Fibroblast of lung (primary cell): Measurements from ENCODE around the gene PCED1A. TPM values are rescaled to one million over a fixed set of nuclear protein-coding genes. Genes with fewer than 3 reads are reported as not detected.

ENCODE experiments used
- DNase-seq, 2 donors: peaks; one replicate each; pipeline versions ENCODE4 v3.0.0 to v3.0.0-alpha.2; 2010; ENCODE audit warnings: low read depth in 2 of 2
- H2AFZ ChIP-seq: 2 replicates; pipeline ENCODE4 v1.5.1; 2012; ENCODE audit warnings: low read length, control low read depth, inconsistent platforms
- H3K27ac ChIP-seq: 2 replicates; pipeline ENCODE4 v1.5.1; 2011; ENCODE audit warnings: low read length, control low read depth; ENCODE audit not compliant: insufficient read depth
- H3K27me3 ChIP-seq: 2 replicates; pipeline ENCODE4 v1.5.1; 2011; ENCODE audit warnings: mild to moderate bottlenecking, low read length; ENCODE audit not compliant: control insufficient read depth, insufficient read depth
- H3K36me3 ChIP-seq: 2 replicates; pipeline ENCODE4 v1.5.1; 2011; ENCODE audit warnings: low read length; ENCODE audit not compliant: control insufficient read depth, insufficient read depth
- H3K4me1 ChIP-seq: 2 replicates; pipeline ENCODE4 v1.5.1; 2011; ENCODE audit warnings: low read length; ENCODE audit not compliant: control insufficient read depth, insufficient read depth; ENCODE audit errors: extremely low read depth
- H3K4me2 ChIP-seq: 2 replicates; pipeline ENCODE4 v1.5.1; 2011; ENCODE audit warnings: low read length, control low read depth; ENCODE audit not compliant: insufficient read depth; ENCODE audit errors: extremely low read depth
- H3K4me3 ChIP-seq, 4 experiments: fragments of 200-600 bp in 1 of 4; sonication (generic) in 1 of 4; replicated peaks in 1 of 4; 2 replicates each; pipeline ENCODE4 v1.5.1; 2011 to 2016; ENCODE audit warnings: low read length in 4 of 4, low read depth in 3 of 4, mild to moderate bottlenecking in 3 of 4, control low read depth in 2 of 4, inconsistent platforms in 1 of 4, mixed read lengths in 1 of 4; ENCODE audit not compliant: insufficient read depth in 1 of 4; ENCODE audit errors: control extremely low read depth in 1 of 4
- H3K79me2 ChIP-seq: 2 replicates; pipeline ENCODE4 v1.5.1; 2012; ENCODE audit warnings: mild to moderate bottlenecking, low read length, inconsistent platforms; ENCODE audit not compliant: control insufficient read depth, insufficient read depth
- H3K9ac ChIP-seq: 2 replicates; pipeline ENCODE4 v1.5.1; 2011; ENCODE audit warnings: mild to moderate bottlenecking, low read length, control low read depth; ENCODE audit not compliant: insufficient read depth
- H3K9me3 ChIP-seq: 2 replicates; pipeline ENCODE4 v1.5.1; 2012; ENCODE audit warnings: low read depth, low read length; ENCODE audit not compliant: control insufficient read depth, insufficient read depth
- H4K20me1 ChIP-seq: 2 replicates; pipeline ENCODE4 v1.5.1; 2011; ENCODE audit warnings: low read length; ENCODE audit not compliant: control insufficient read depth, insufficient read depth; ENCODE audit errors: extremely low read depth
- CTCF ChIP-seq, 2 donors: IDR thresholded peaks in 1 of 2; conservative IDR thresholded peaks in 1 of 2; 1 replicate in 1 of 2; 2 replicates in 1 of 2; pipeline ENCODE4 v1.5.1; 2011 to 2012; ENCODE audit warnings: low read length in 2 of 2, control low read depth in 1 of 2, inconsistent platforms in 1 of 2, low read depth in 1 of 2, mild to moderate bottlenecking in 1 of 2
- EZH2 ChIP-seq: IDR thresholded peaks from 2 replicates; pipeline ENCODE4 v1.5.1; 2012; ENCODE audit warnings: low read length, control low read depth, mild to moderate bottlenecking; ENCODE audit errors: missing control alignments
- polyA plus RNA-seq, 2 donors: library from polyadenylated mRNA; depleted of rRNA in 1 of 2; stranded (reverse) in 1 of 2; unstranded in 1 of 2; fragments of >200 nt; gene quantifications; 2 replicates each; pipeline ENCODE4 v1.2.1, GENCODE V29; 2011 to 2012; ENCODE audit warnings: missing spikeins in 1 of 2
- total RNA-seq: library from RNA; depleted of rRNA; stranded (reverse); fragments of >200 nt; gene quantifications from 2 replicates; pipeline ENCODE4 v1.2.1, GENCODE V29; 2014

PCED1A gene
- total and polyA plus RNA-seq, 2 donors (not counting 1 experiment from before 2014, with no cell fraction given): 16.4 to 26.4 TPM

- DNase-seq: no peak
- H3K27me3 ChIP-seq: peaks cover 16% of the 10 kb centered on the region
- TF ChIP-seq EZH2: no peak
- TF ChIP-seq CTCF (conservative IDR thresholded peaks at IDR 0.05 in 1 of 2, IDR thresholded peaks at IDR 0.05 in 1 of 2; ENCODE audit: low read depth in 1 of 2, low read length in 2 of 2): no peak
Measured at GRCh38 chr20:2794202-2794748, 46.2 kb downstream of the PCED1A start.

GRCh38 chr20:2793471-2793870 lies 47.0 kb downstream of the PCED1A start:
- TF ChIP-seq EZH2 (no peak), CTCF (conservative IDR thresholded peaks at IDR 0.05 in 1 of 2, IDR thresholded peaks at IDR 0.05 in 1 of 2; ENCODE audit: low read depth in 1 of 2, low read length in 2 of 2) (no peak)
- Histone ChIP-seq H3K36me3 (no peaks in the 10 kb centered on the region), H3K4me3 (no peak overlapping the region), H3K79me2 (no peaks in the 10 kb centered on the region), H3K9me3 (no peaks in the 10 kb centered on the region), H4K20me1 (no peaks in the 10 kb centered on the region), H2AFZ (no peak overlapping the region), H3K4me1 (no peaks in the 10 kb centered on the region), H3K9ac (no peak overlapping the region), H3K27me3 (peaks cover 13% of the 10 kb centered on the region), H3K4me2 (no peak overlapping the region), H3K27ac (no peak overlapping the region)
- no peak for DNase-seq

More at GRCh38 chr20:2794202-2794748, 46.2 kb downstream of the PCED1A start:
- H3K79me2 ChIP-seq: no peaks in the 10 kb centered on the region
- H3K36me3 ChIP-seq: no peaks in the 10 kb centered on the region
- no peak overlapping the region for H3K4me3 ChIP-seq
- H3K27ac ChIP-seq: no peak overlapping the region
- no peak overlapping the region for H2AFZ ChIP-seq
- H3K9me3 ChIP-seq: no peaks in the 10 kb centered on the region
- no peak overlapping the region for H3K9ac ChIP-seq
- H4K20me1 ChIP-seq: no peaks in the 10 kb centered on the region
- H3K4me1 ChIP-seq: no peaks in the 10 kb centered on the region
- H3K4me2 ChIP-seq: no peak overlapping the region

Other genes starting within 250 kb of the PCED1A start
- 114 and 117 TPM in 2 replicates for gene NOP56, start 188.0 kb downstream of the PCED1A start, total RNA-seq
- 108 and 180 TPM in 2 replicates for gene NOP56, start 188.0 kb downstream of the PCED1A start, polyA plus RNA-seq
- gene IDH3B, start 176.4 kb downstream of the PCED1A start, total RNA-seq: 77.0 and 86.0 TPM in 2 replicates
- gene IDH3B, start 176.4 kb downstream of the PCED1A start, polyA plus RNA-seq: 98.2 and 130 TPM in 2 replicates
- 0.99 and 2.1 TPM in 2 replicates for gene EBF4, start 147.9 kb downstream of the PCED1A start, total RNA-seq
- gene EBF4, start 147.9 kb downstream of the PCED1A start, polyA plus RNA-seq: 0.16 and 0.35 TPM in 2 replicates
- gene CPXM1, start 40.0 kb downstream of the PCED1A start, total RNA-seq: 0.50 and 10.3 TPM in 2 replicates
- gene CPXM1, start 40.0 kb downstream of the PCED1A start, polyA plus RNA-seq: 0.92 and 11.2 TPM in 2 replicates
- gene C20orf141, start 25.7 kb downstream of the PCED1A start, total RNA-seq: not detected in 2 replicates
- gene C20orf141, start 25.7 kb downstream of the PCED1A start, polyA plus RNA-seq: 0.36 and 0.57 TPM in 2 replicates
- gene TMEM239, start 24.3 kb downstream of the PCED1A start, total RNA-seq: under 0.01 TPM in 1 of 2 replicates, not detected in the other
- 0.03 TPM in 1 of 2 replicates, not detected in the other for gene TMEM239, start 24.3 kb downstream of the PCED1A start, polyA plus RNA-seq
- 46.1 and 48.5 TPM in 2 replicates for gene VPS16, start 90 bp upstream of the PCED1A start, total RNA-seq
- gene VPS16, start 90 bp upstream of the PCED1A start, polyA plus RNA-seq: 32.2 and 32.9 TPM in 2 replicates
- gene PTPRA, start 32.8 kb upstream of the PCED1A start, total RNA-seq: 22.3 and 27.9 TPM in 2 replicates
- gene PTPRA, start 32.8 kb upstream of the PCED1A start, polyA plus RNA-seq: 106 and 127 TPM in 2 replicates
- not detected in 2 replicates for gene GNRH2, start 203.0 kb upstream of the PCED1A start, total RNA-seq
- not detected in 2 replicates for gene GNRH2, start 203.0 kb upstream of the PCED1A start, polyA plus RNA-seq
- gene MRPS26, start 205.4 kb upstream of the PCED1A start, total RNA-seq: 37.0 and 42.6 TPM in 2 replicates
- 16.1 and 19.2 TPM in 2 replicates for gene MRPS26, start 205.4 kb upstream of the PCED1A start, polyA plus RNA-seq
- gene OXT, start 231.0 kb upstream of the PCED1A start, total RNA-seq: not detected in 2 replicates
- gene OXT, start 231.0 kb upstream of the PCED1A start, polyA plus RNA-seq: not detected in 2 replicates
- not detected in 2 replicates for gene AVP, start 244.1 kb upstream of the PCED1A start, total RNA-seq
- not detected in 2 replicates for gene AVP, start 244.1 kb upstream of the PCED1A start, polyA plus RNA-seq